Heart left ventricle (tissue), 13 donors: ENCODE results near the gene POLD1.

Experiments
- CTCF ChIP-seq, 12 donors: fragments of 200-600 bp; sonication (generic) in 4 of 12; IDR thresholded peaks; one replicate each; pipeline versions ENCODE4 v1.5.0 to v1.8.0; 2018 to 2022; ENCODE audit warnings: antibody characterized with exemption in 12 of 12, mild to moderate bottlenecking in 5 of 12
- POLR2A ChIP-seq, 2 donors: fragments of 450-650 bp; IDR thresholded peaks; one replicate each; pipeline ENCODE4 v1.6.1; 2017; ENCODE audit warnings: antibody characterized with exemption in 2 of 2, mild to moderate bottlenecking in 2 of 2, moderate library complexity in 2 of 2
- donor health status: ischemic (EF 13 %, LVEDD 7.1; RV severe dilation, severe dysfunction).
- donor health status: DM: no; HTN: yes; CAD: no.
- donor health status: DM: no; HTN: no; CAD: no.
- donor health status: ischemic (EF 25% LVEDD 6.9; RV normal size, moderate dysfunction).
- donor health status: ischemic (EF 25% LVEDD 5.7; RV mildly dilated, moderate dysfunction).
- donor health status: ischemic (EF 35%, LVEDD 5.7; RV mildly dilated, moderate dysfunction).
- donor health status: nonischemic (EF 11% LVEDD 7.7; RV severe dilation, severe dysfunction).
- donor health status: DM: yes; HTN: yes; CAD: no.
- donor health status: PGD.
- donor health status: ischemic (EF 29% LVEDD 5.4; RV normal size, mild dysfunction).
- donor health status: nonischemic (EF 23%, LVEDD 6.1; RV moderate dilation, normal function).

- TF ChIP-seq CTCF (IDR thresholded peaks at IDR 0.05) (no peak), POLR2A (IDR thresholded peaks at IDR 0.05) (no peak)
These were observed 49.3 kb upstream of the POLD1 start for GRCh38 chr19:50334741-50335421.
